IMR-90 (cell line): ENCODE data around the gene SMAD4.

ENCODE experiments used
- ELK1 ChIP-seq: fragments of 150-350 bp; IDR thresholded peaks from 2 replicates; pipeline ENCODE4 v1.6.1; 2016; ENCODE audit warnings: low read depth, mild to moderate bottlenecking, low read length, moderate library complexity, borderline replicate concordance
- TF ChIP-seq, protein P1 (sequence below): conservative IDR thresholded peaks from 2 replicates; pipeline ENCODE4 v1.5.1; 2012; ENCODE audit warnings: mild to moderate bottlenecking, low read depth, low read length, improper control_type of control experiment

DNA sequence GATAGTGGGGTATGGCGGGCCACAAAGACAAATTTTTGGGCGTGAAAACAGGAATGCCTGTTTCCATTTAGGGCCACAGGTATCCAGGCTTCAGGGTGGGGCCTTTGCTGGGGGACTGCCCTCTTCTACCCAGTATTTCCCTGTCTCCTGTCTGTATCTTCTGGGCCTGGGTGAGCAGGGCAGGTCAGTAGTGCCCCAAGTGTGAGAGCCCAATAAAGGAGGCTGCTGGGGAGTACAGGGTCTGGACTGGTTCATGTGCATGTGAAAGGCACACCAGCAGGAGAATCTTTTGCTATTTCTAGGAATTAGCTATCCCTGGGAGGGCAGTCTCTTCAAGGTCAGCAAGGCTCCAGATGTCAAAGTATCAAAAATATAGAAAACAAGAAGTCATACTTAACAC, 96.0 kb downstream of the SMAD4 start:
- TF ChIP-seq, protein P1, sequence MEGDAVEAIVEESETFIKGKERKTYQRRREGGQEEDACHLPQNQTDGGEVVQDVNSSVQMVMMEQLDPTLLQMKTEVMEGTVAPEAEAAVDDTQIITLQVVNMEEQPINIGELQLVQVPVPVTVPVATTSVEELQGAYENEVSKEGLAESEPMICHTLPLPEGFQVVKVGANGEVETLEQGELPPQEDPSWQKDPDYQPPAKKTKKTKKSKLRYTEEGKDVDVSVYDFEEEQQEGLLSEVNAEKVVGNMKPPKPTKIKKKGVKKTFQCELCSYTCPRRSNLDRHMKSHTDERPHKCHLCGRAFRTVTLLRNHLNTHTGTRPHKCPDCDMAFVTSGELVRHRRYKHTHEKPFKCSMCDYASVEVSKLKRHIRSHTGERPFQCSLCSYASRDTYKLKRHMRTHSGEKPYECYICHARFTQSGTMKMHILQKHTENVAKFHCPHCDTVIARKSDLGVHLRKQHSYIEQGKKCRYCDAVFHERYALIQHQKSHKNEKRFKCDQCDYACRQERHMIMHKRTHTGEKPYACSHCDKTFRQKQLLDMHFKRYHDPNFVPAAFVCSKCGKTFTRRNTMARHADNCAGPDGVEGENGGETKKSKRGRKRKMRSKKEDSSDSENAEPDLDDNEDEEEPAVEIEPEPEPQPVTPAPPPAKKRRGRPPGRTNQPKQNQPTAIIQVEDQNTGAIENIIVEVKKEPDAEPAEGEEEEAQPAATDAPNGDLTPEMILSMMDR = no peak
- TF ChIP-seq ELK1 = no peak
